Esophagus muscularis mucosa (tissue), 4 donors: ENCODE data around the gene USP48. TPM values are rescaled to one million over a fixed set of nuclear protein-coding genes. Genes with fewer than 3 reads are reported as not detected.
"Not testable (repeated sequence)": the region's sequence is repeated elsewhere in the genome, so short reads cannot be mapped to it uniquely, and the experiment has no call there.

Experiments used
- DNase-seq: peaks from one replicate; pipeline ENCODE4 v3.0.0-alpha.2; 2017; ENCODE audit errors: extremely low spot score
- H3K27ac ChIP-seq, 4 donors: fragments of 200-600 bp; sonication (generic); replicated peaks in 1 of 4; 1 replicate in 3 of 4; 2 replicates in 1 of 4; pipeline ENCODE4 v1.5.1; 2016 to 2019; ENCODE audit warnings: mild to moderate bottlenecking in 1 of 4
- H3K27me3 ChIP-seq, 4 donors: fragments of 200-600 bp; sonication (generic); one replicate each; pipeline versions ENCODE4 v1.5.1 to v1.6.0; 2016 to 2019
- H3K36me3 ChIP-seq, 4 donors: fragments of 200-600 bp; sonication (generic); one replicate each; pipeline ENCODE4 v1.5.1; 2016 to 2019
- H3K4me1 ChIP-seq, 4 donors: fragments of 200-600 bp; sonication (generic); one replicate each; pipeline ENCODE4 v1.5.1; 2016 to 2019
- H3K4me3 ChIP-seq, 4 donors: fragments of 200-600 bp; sonication (generic); 1 replicate in 2 of 4; 2 replicates in 2 of 4; pipeline ENCODE4 v1.5.1; 2016 to 2019; ENCODE audit warnings: mild to moderate bottlenecking in 4 of 4, moderate library complexity in 1 of 4
- H3K9me3 ChIP-seq, 4 donors: fragments of 200-600 bp; sonication (generic); 1 replicate in 3 of 4; 2 replicates in 1 of 4; pipeline ENCODE4 v1.5.1; 2016 to 2019
- EP300 ChIP-seq: sonication (generic); formaldehyde crosslinking; IDR thresholded peaks from one replicate; pipeline ENCODE4 v1.6.1; 2017; ENCODE audit warnings: antibody characterized with exemption
- POLR2A ChIP-seq: fragments of 450-650 bp; IDR thresholded peaks from one replicate; pipeline ENCODE4 v1.6.1; 2017; ENCODE audit warnings: antibody characterized with exemption, moderate library complexity, mild to moderate bottlenecking, low read depth
- POLR2AphosphoS5 ChIP-seq, 2 donors: sonication (generic); formaldehyde crosslinking; IDR thresholded peaks; one replicate each; pipeline ENCODE4 v1.6.1; 2017; ENCODE audit warnings: antibody characterized with exemption in 2 of 2
- WGBS: methylation state at CpG from one replicate; pipeline ENCODE4 v1.1.5; 2018; 5-methylcytosine and 5-hydroxymethylcytosine counted together
- intact Hi-C: fragments of 100-400 bp; cut with DNase I; formaldehyde crosslinking; loops from one replicate; pipeline ENCODE4 v1.15.1; 2023
- total RNA-seq, 4 donors: library from RNA; depleted of rRNA; stranded (reverse); fragments of >200 nt; gene quantifications; one replicate each; pipeline versions ENCODE4 v1.1.0 to v1.2.1, GENCODE V29; 2016
- TF ChIP-seq, protein P1 (sequence below), 3 experiments: fragments of 200-600 bp in 2 of 3; fragments of 450-650 bp in 1 of 3; sonication (generic) in 2 of 3; IDR thresholded peaks; one replicate each; pipeline ENCODE4 v1.5.1; 2017 to 2019; ENCODE audit warnings: antibody characterized with exemption in 3 of 3, mild to moderate bottlenecking in 2 of 3, moderate library complexity in 1 of 3

USP48 gene
- total RNA-seq, 4 donors from 2014 or later, result 29.3 to 46.5 (median 37.7) TPM

DNA sequence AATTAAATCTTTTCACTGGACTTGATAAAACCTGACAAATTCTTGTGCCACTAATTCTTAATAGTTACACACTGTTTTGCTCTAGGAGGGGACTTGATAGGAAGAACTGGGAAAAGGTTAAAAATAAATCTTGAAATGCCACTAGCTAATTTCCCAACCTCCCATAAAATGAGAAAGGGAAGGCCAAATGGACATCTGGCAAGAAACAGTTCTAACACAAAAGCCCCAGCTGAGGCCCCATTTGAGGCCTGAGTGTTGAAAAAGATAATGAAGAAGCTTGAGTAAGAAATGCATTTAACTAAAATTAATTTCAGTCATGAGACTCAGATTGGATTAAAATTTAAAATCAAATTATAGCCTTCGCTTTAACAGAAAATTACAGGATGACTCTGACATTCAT lies 102.6 kb downstream of the USP48 start:
- DNase-seq, result no peak
- Histone ChIP-seq H3K4me1 (no peaks in the 10 kb centered on the region), H3K36me3 (peaks cover 21 to 76% (median 56%) of the 10 kb centered on the region in 4 donors), H3K27ac (no peak overlapping the region), H3K27me3 (no peaks in the 10 kb centered on the region), H3K9me3 (peaks cover 0 to 3% (median 0%) of the 10 kb centered on the region in 4 donors), H3K4me3 (no peak overlapping the region)
- WGBS, result 98% methylated on average over 1 of the region's 1 CpG
- intact Hi-C loops, result no loop called here
- TF ChIP-seq POLR2AphosphoS5 (IDR thresholded peaks at IDR 0.05), result no peak

DNA sequence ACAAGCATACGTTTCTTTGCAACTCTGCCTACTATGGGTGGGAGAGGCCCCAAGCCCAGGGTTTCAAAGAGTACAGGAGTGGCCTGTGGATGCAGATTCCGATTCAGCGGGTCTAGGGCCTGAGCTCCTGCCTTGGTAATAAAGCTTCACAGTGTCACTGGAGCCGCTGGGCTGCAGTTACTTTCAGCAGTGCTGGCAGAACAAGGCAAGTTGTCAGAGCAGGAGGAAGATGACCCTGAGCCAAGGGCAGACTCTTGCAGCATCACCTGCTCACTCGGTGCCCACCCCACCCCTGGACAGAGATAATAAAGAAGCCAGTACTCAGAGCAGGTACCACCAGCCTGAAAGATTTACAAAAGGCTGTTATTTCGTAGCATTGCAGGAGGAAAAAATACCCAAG lies 105.8 kb downstream of the USP48 start:
- WGBS, result 88% methylated on average over 4 of the region's 6 CpGs
- intact Hi-C loops, result no loop called here

DNA sequence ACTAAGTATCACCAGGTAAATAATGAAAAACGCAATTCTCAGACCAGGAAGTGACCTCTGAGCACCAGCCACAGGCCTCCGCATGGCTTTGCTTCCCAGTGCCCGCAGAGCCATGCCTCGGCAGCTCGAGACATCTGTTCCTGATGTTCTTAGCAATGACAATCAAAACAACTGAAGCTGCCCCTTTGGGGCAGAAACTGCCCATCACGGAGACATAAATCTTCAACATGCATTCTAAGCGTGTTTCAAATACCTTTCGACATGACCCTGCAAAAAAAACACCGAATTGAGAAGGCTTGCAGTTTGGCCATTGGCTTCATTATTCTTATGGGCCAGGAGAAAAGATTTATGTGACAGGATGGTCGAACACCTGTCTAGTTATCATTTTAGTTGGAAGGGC lies 108.0 kb downstream of the USP48 start:
- Histone ChIP-seq H3K9me3 (no peaks in the 10 kb centered on the region), H3K4me3 (no peak overlapping the region), H3K4me1 (peaks cover 24 to 33% (median 29%) of the 10 kb centered on the region in 4 donors), H3K27me3 (peaks cover 0 to 2% (median 0%) of the 10 kb centered on the region in 4 donors), H3K27ac (no peak overlapping the region), H3K36me3 (peaks cover 12 to 35% (median 29%) of the 10 kb centered on the region in 4 donors)
- intact Hi-C loops, result no loop called here
- no peak for DNase-seq
- TF ChIP-seq EP300 (no peak), POLR2AphosphoS5 (IDR thresholded peaks at IDR 0.05) (no peak), POLR2A (no peak)
- TF ChIP-seq, protein P1, sequence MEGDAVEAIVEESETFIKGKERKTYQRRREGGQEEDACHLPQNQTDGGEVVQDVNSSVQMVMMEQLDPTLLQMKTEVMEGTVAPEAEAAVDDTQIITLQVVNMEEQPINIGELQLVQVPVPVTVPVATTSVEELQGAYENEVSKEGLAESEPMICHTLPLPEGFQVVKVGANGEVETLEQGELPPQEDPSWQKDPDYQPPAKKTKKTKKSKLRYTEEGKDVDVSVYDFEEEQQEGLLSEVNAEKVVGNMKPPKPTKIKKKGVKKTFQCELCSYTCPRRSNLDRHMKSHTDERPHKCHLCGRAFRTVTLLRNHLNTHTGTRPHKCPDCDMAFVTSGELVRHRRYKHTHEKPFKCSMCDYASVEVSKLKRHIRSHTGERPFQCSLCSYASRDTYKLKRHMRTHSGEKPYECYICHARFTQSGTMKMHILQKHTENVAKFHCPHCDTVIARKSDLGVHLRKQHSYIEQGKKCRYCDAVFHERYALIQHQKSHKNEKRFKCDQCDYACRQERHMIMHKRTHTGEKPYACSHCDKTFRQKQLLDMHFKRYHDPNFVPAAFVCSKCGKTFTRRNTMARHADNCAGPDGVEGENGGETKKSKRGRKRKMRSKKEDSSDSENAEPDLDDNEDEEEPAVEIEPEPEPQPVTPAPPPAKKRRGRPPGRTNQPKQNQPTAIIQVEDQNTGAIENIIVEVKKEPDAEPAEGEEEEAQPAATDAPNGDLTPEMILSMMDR (IDR thresholded peaks at IDR 0.05), result no peak
- 91% methylated on average over 10 of the region's 10 CpGs for WGBS

More for the DNA sequence above, 105.8 kb downstream of the USP48 start:
- peaks cover 17 to 20% (median 18%) of the 10 kb centered on the region in 4 donors for H3K4me1 ChIP-seq
- H3K27me3 ChIP-seq, result no peaks in the 10 kb centered on the region
- H3K27ac ChIP-seq, result no peak overlapping the region
- TF ChIP-seq EP300 (no peak), POLR2AphosphoS5 (IDR thresholded peaks at IDR 0.05) (no peak), POLR2A (no peak)
- TF ChIP-seq, protein P1 (IDR thresholded peaks at IDR 0.05), result no peak
- no peak for DNase-seq
- H3K9me3 ChIP-seq, result no peaks in the 10 kb centered on the region
- peaks cover 12 to 48% (median 38%) of the 10 kb centered on the region in 4 donors for H3K36me3 ChIP-seq
- H3K4me3 ChIP-seq, result no peak overlapping the region

DNA sequence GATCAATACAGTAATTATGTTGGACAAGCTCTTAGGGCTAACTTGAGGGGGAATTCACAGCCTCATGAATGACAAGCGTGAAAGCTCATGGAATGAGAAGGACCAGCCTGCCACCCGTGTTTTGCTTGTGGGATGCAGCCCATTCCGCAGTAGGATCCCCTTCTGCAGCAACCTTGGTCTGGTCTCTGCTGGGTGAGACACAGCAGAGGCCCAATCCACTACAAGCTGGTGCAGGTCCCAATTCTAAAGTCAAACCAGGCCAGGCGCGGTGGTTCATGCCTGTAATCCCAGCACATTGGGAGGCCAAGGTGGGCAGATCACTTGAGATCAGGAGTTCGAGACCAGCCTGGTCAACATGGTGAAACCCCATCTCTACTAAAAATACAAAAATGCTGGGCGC lies 109.1 kb downstream of the USP48 start:
- H3K9me3 ChIP-seq, H3K4me3 ChIP-seq, intact Hi-C loops, DNase-seq: not testable (repeated sequence)
- peaks cover 3 to 13% (median 9%) of the 10 kb centered on the region in 4 donors for H3K27me3 ChIP-seq
- WGBS, result 88% methylated on average over 7 of the region's 7 CpGs
- H3K4me1 ChIP-seq, result peaks cover 35 to 44% (median 40%) of the 10 kb centered on the region in 4 donors
- peaks cover 12 to 24% (median 18%) of the 10 kb centered on the region in 4 donors for H3K36me3 ChIP-seq
- H3K27ac ChIP-seq, result peak overlapping the region; percentile 34 to 54 (median 53)

DNA sequence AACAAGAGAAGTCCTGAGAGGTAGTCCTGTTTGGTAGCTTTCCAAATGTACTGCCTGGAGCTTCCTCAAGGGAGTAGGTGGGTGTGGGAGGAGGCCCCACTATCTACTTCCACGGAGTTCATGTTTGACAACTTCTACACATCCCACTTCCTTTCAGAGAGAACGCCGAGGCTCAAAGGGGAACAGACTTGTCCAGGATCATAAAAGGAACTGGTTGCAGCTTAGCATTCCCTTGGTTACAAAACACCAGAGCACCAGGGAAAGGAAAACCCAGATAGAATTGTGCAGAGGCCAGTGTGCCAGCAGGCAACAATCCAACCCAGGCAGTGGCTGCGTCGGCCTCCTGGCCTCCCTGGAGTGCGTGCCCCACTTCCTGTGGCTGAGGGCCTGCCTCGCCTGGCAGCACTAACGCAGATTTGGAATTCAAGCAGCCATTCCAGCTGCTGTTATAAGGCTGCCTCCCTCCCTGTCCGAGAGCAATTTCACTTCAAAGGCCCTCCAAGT lies 109.6 kb downstream of the USP48 start:
- H3K4me1 ChIP-seq, result peaks cover 40 to 50% (median 45%) of the 10 kb centered on the region in 4 donors
- intact Hi-C loops, result no loop called here
- no peak for DNase-seq
- peaks cover 9 to 18% (median 14%) of the 10 kb centered on the region in 4 donors for H3K27me3 ChIP-seq
- no peaks in the 10 kb centered on the region for H3K9me3 ChIP-seq
- TF ChIP-seq POLR2AphosphoS5 (IDR thresholded peaks at IDR 0.05), result peak; percentile 57 to 76
- TF ChIP-seq POLR2A, result no peak
- H3K36me3 ChIP-seq, result peaks cover 7 to 18% (median 13%) of the 10 kb centered on the region in 4 donors
- H3K27ac ChIP-seq, result peak overlapping the region; percentile 34 to 54 (median 53)
- H3K4me3 ChIP-seq, result no peak overlapping the region
- WGBS, result 10% methylated on average over 4 of the region's 9 CpGs

DNA sequence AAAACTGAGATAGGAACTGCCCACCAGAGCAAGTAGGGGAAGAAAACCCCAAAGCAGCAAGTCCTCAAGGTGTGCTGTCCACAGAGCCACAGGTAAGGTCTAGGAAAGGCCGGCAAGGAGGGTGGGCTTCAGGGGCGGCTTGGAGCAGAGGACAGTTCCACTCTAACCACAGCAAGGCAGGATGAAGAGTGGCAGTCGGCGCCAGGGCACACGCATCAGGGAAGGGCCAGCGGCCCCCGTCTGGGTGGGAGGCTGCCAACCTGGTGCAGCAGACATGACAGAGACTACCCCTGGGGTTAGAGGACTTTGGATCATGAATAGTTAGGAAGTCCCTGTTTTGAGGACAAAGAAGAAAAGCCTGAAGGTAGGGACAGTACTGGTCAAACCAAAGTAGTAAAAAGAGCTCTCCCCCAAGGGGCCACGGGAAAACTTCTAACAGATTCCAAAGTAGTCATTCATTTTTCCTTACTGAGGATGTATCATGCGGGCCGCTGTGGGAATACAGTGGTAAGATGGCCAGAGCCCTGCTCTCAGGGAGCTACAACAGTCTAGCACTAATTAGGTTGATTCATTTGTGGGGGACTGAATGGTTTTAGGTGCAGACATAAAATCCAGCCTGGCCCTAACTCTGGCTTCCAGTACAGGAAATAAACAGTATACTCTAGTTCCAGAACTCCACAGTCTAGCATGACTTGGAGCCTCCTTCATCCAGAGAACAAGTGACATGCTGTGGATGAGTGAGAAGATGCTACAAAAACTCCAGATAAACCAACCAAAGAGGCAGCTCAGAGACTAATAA lies 110.3 kb downstream of the USP48 start:
- peaks cover 41 to 54% (median 47%) of the 10 kb centered on the region in 4 donors for H3K4me1 ChIP-seq
- peaks cover 6 to 12% (median 8%) of the 10 kb centered on the region in 4 donors for H3K36me3 ChIP-seq
- DNase-seq, result no peak
- 82% methylated on average over 10 of the region's 10 CpGs for WGBS
- H3K27me3 ChIP-seq, result peaks cover 9 to 25% (median 21%) of the 10 kb centered on the region in 4 donors
- H3K4me3 ChIP-seq, result no peak overlapping the region
- TF ChIP-seq, protein P1 (IDR thresholded peaks at IDR 0.05), result no peak
- no peak for TF ChIP-seq POLR2AphosphoS5 (IDR thresholded peaks at IDR 0.05)
- no peak for TF ChIP-seq EP300
- no peak for TF ChIP-seq POLR2A
- intact Hi-C loops, result no loop called here
- H3K27ac ChIP-seq, result peak overlapping the region; percentile 34 to 54 (median 53)
- H3K9me3 ChIP-seq, result no peaks in the 10 kb centered on the region
